Sigmoid colon (tissue), 4 donors: Measurements from ENCODE around the gene ZNF407.

Source experiments
- CTCF ChIP-seq, 4 experiments: fragments of 450-650 bp in 3 of 4; fragments of 200-600 bp in 1 of 4; IDR thresholded peaks; one replicate each; pipeline ENCODE4 v1.5.1; 2016 to 2019; ENCODE audit warnings: antibody characterized with exemption in 4 of 4, mild to moderate bottlenecking in 3 of 4, moderate library complexity in 2 of 4
- EP300 ChIP-seq, 4 donors: sonication (generic); formaldehyde crosslinking; IDR thresholded peaks; one replicate each; pipeline ENCODE4 v1.6.1; 2017; ENCODE audit warnings: antibody characterized with exemption in 4 of 4
- POLR2A ChIP-seq, 2 donors: fragments of 450-650 bp; IDR thresholded peaks; one replicate each; pipeline ENCODE4 v1.6.1; 2016; ENCODE audit warnings: antibody characterized with exemption in 2 of 2, mild to moderate bottlenecking in 2 of 2, moderate library complexity in 2 of 2
- POLR2AphosphoS5 ChIP-seq, 4 donors: sonication (generic); formaldehyde crosslinking; IDR thresholded peaks; one replicate each; pipeline ENCODE4 v1.6.1; 2017; ENCODE audit warnings: antibody characterized with exemption in 4 of 4

- TF ChIP-seq EP300 (IDR thresholded peaks at IDR 0.05) (no peak), POLR2A (IDR thresholded peaks at IDR 0.05) (no peak), CTCF (IDR thresholded peaks at IDR 0.05) (no peak), POLR2AphosphoS5 (IDR thresholded peaks at IDR 0.05) (no peak)
Observed at GRCh38 chr18:74977041-74977440, 379.4 kb downstream of the ZNF407 start.
